ENCODE results near the gene SH2D1B. TPM values are rescaled to one million over a fixed set of nuclear protein-coding genes. Genes with fewer than 3 reads are reported as not detected.

SH2D1B gene
- total and polyA plus RNA-seq, 2 donors (not counting 3 experiments of a cell fraction or from before 2014, with no cell fraction given) = not detected

- ChIA-PET POLR2A (no interaction called here), CTCF (interaction anchor here (1.4 kb wide), 1 partner anchor 338 kb away, joined by 3 read pairs; no protein-coding TSS in a partner anchor)
- Histone ChIP-seq H3K27me3 (ENCODE audit: control insufficient read depth in 2 of 2, insufficient read depth in 2 of 2, low read length in 2 of 2) (peaks cover 5 to 13% of the 10 kb centered on the region in 2 experiments), H3K4me2 (ENCODE audit: insufficient read depth, low read length) (no peak overlapping the region), H3K36me3 (ENCODE audit: control insufficient read depth in 2 of 2, extremely low read depth in 1 of 2, insufficient read depth in 2 of 2, low read length in 2 of 2) (no peaks in the 10 kb centered on the region), H4K20me1 (replicated peaks; ENCODE audit: control insufficient read depth, extremely low read depth, insufficient read depth, low read length) (no peaks in the 10 kb centered on the region), H3K9me1 (replicated peaks; ENCODE audit: control insufficient read depth, extremely low read depth, insufficient read depth, low read length) (no peaks in the 10 kb centered on the region), H3K4me3 (replicated peaks in 1 of 3; ENCODE audit: insufficient read depth in 1 of 3, low read depth in 1 of 3, low read length in 3 of 3) (no peak overlapping the region), H3K79me2 (ENCODE audit: control insufficient read depth, insufficient read depth, low read length) (no peaks in the 10 kb centered on the region), H3K9ac (replicated peaks; ENCODE audit: extremely low read depth, insufficient read depth, low read length) (no peak overlapping the region), H3K4me1 (ENCODE audit: control insufficient read depth, extremely low read depth, insufficient read depth, low read length) (peaks cover 3% of the 10 kb centered on the region), H3K27ac (ENCODE audit: insufficient read depth, low read depth, low read length) (no peak overlapping the region), H3K9me3 (replicated peaks; ENCODE audit: control insufficient read depth, insufficient read depth, low read length) (no peaks in the 10 kb centered on the region), H2AFZ (ENCODE audit: low read depth, low read length) (no peak overlapping the region)
- TF ChIP-seq POLR2AphosphoS5 (IDR thresholded peaks at IDR 0.05; ENCODE audit: insufficient read depth, low read depth, low read length) (no peak), MAX (IDR thresholded peaks at IDR 0.05; ENCODE audit: insufficient read depth, insufficient read length) (no peak), JUN (IDR thresholded peaks at IDR 0.05; ENCODE audit: borderline replicate concordance, insufficient read depth, insufficient read length, low read depth) (no peak), MYC (IDR thresholded peaks at IDR 0.05; ENCODE audit: low read depth, low read length) (no peak), POLR2A (IDR thresholded peaks at IDR 0.05; ENCODE audit: low read depth, low read length) (no peak), GATA2 (IDR thresholded peaks at IDR 0.05; ENCODE audit: insufficient read depth, insufficient read length, low read depth, low read length) (no peak), EZH2 (IDR thresholded peaks at IDR 0.05; ENCODE audit: borderline replicate concordance, low read depth, low read length, severe bottlenecking) (no peak), FOS (IDR thresholded peaks at IDR 0.05; ENCODE audit: borderline replicate concordance, insufficient read depth, low read length) (no peak), CTCF (IDR thresholded peaks at IDR 0.05; ENCODE audit: extremely low read depth in 1 of 2, insufficient read depth in 1 of 2, low read depth in 1 of 2, low read length in 2 of 2) (no peak)
- no peak for FAIRE-seq
- dilution Hi-C loops (cut with MboI; ENCODE audit: extremely low pct_ligation_motif_present, low sequenced_read_pairs) (no loop called here), intact Hi-C loops (cut with micrococcal nuclease) (no loop called here)
- no peak for DNase-seq (ENCODE audit: low read depth, low spot score)
- no TSS peak for BruUV-seq (replicated peaks)
Measured at GRCh38 chr1:162400790-162401355, 11.1 kb downstream of the SH2D1B start.
